Breast epithelium (tissue), 3 donors: ENCODE measurements around the gene MTFR2.

Source experiments
- CTCF ChIP-seq, 3 donors: fragments of 450-650 bp; IDR thresholded peaks; one replicate each; pipeline ENCODE4 v1.5.1; 2016 to 2017; ENCODE audit warnings: antibody characterized with exemption in 3 of 3, mild to moderate bottlenecking in 3 of 3, moderate library complexity in 3 of 3
- POLR2A ChIP-seq: fragments of 450-650 bp; IDR thresholded peaks from one replicate; pipeline ENCODE4 v1.6.1; 2016; ENCODE audit warnings: antibody characterized with exemption, mild to moderate bottlenecking, moderate library complexity
- POLR2AphosphoS5 ChIP-seq, 3 donors: sonication (generic); formaldehyde crosslinking; IDR thresholded peaks; one replicate each; pipeline ENCODE4 v1.6.1; 2017; ENCODE audit warnings: antibody characterized with exemption in 3 of 3

GRCh38 chr6:136191606-136192312, 58.4 kb downstream of the MTFR2 start:
- no peak for TF ChIP-seq POLR2A
- TF ChIP-seq CTCF (IDR thresholded peaks at IDR 0.05) = no peak
- no peak for TF ChIP-seq POLR2AphosphoS5 (IDR thresholded peaks at IDR 0.05)
